NCI-H2196 treated with DMSO at 0.1 percent for 48 hours (cell line): ENCODE measurements around the gene MC4R.

Experiments
- DNase-seq: peaks from one replicate; lab custom pipeline; 2025; ENCODE audit not compliant: unreplicated experiment; lab: John Stamatoyannopoulos, UW

Gene MC4R

GRCh38 chr18:60329131-60329530, 43.4 kb downstream of the MC4R start:
- DNase-seq, result no peak

GRCh38 chr18:60327880-60328279, 44.7 kb downstream of the MC4R start:
- no peak for DNase-seq

DNA sequence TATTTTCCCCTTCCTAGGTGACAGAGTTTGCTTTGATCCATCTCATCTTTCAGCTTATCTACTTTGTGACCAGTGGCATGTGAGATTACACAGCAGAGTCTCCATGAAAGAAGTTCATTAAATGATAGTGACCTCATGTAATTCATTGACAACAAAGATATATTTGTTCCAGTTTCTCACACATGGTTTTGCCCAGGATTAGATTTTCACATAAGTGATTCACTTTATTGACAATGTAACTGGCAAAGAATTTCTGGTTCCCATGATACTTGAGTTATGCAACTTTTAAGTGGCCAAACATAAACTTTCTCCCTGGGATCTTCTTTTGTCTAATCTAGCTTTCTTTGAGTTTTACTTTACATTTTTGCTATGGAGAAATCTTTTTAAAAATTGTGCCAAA, 50.0 kb downstream of the MC4R start:
- DNase-seq, result no peak
